HepG2 (cell line): Measurements from ENCODE around the gene GRIN3B. TPM values are rescaled to one million over a fixed set of nuclear protein-coding genes. Genes with fewer than 3 reads are reported as not detected.

Experiments used
- CCDC6 ChIP-seq: sonication (generic); formaldehyde crosslinking; IDR thresholded peaks from 2 replicates; pipeline ENCODE4 v1.8.1; 2022; ENCODE audit warnings: mild to moderate bottlenecking, missing genetic modification reagents, moderate library complexity
- HDAC1 ChIP-seq: sonication (generic); formaldehyde crosslinking; IDR thresholded peaks from 2 replicates; pipeline ENCODE4 v1.5.1; 2020; ENCODE audit warnings: mild to moderate bottlenecking, missing genetic modification reagents
- HMG20B ChIP-seq: conservative IDR thresholded peaks from 2 replicates; pipeline ENCODE4 v1.6.1; 2016; ENCODE audit warnings: missing genetic modification reagents, missing compliant biosample characterization
- HOXA9 ChIP-seq: sonication (generic); formaldehyde crosslinking; IDR thresholded peaks from 2 replicates; pipeline ENCODE4 v1.8.1; 2022; ENCODE audit warnings: missing genetic modification reagents, mild to moderate bottlenecking, moderate library complexity, borderline replicate concordance
- KLF15 ChIP-seq: sonication (generic); formaldehyde crosslinking; IDR thresholded peaks from 2 replicates; pipeline ENCODE4 v1.8.1; 2023; ENCODE audit warnings: borderline replicate concordance, mild to moderate bottlenecking, inconsistent platforms, missing genetic modification reagents, mixed read lengths
- MED8 ChIP-seq: sonication (generic); formaldehyde crosslinking; IDR thresholded peaks from 2 replicates; pipeline ENCODE4 v1.8.1; 2023; ENCODE audit warnings: mild to moderate bottlenecking, missing genetic modification reagents; ENCODE audit not compliant: insufficient replicate concordance
- NFRKB ChIP-seq: fragments of 450-650 bp; IDR thresholded peaks from 2 replicates; pipeline ENCODE4 v1.6.1; 2017
- NFYB ChIP-seq: sonication (generic); formaldehyde crosslinking; IDR thresholded peaks from 2 replicates; pipeline ENCODE4 v1.4.0; 2020; ENCODE audit warnings: missing genetic modification reagents
- NR1H2 ChIP-seq: sonication (generic); formaldehyde crosslinking; IDR thresholded peaks from 2 replicates; pipeline ENCODE4 v1.8.1; 2022; ENCODE audit warnings: low read depth, missing genetic modification reagents, borderline replicate concordance
- PHF5A ChIP-seq: IDR thresholded peaks from one replicate; pipeline ENCODE4 v1.6.1; 2018; ENCODE audit warnings: low read depth, missing genetic modification reagents; ENCODE audit not compliant: unreplicated experiment
- RFXAP ChIP-seq: sonication (generic); formaldehyde crosslinking; IDR thresholded peaks from 2 replicates; pipeline ENCODE4 v1.4.0; 2020; ENCODE audit warnings: missing genetic modification reagents, borderline replicate concordance
- SKI ChIP-seq: fragments of 450-650 bp; IDR thresholded peaks from one replicate; pipeline ENCODE4 v1.6.1; 2018; ENCODE audit warnings: mild to moderate bottlenecking; ENCODE audit not compliant: partially characterized antibody
- SMAD9 ChIP-seq: sonication (generic); formaldehyde crosslinking; IDR thresholded peaks from 2 replicates; pipeline ENCODE4 v1.5.1; 2020; ENCODE audit warnings: mild to moderate bottlenecking, missing genetic modification reagents
- SOX5 ChIP-seq: IDR thresholded peaks from 2 replicates; pipeline ENCODE4 v1.6.1; 2016; ENCODE audit warnings: borderline replicate concordance
- ZNF143 ChIP-seq: sonication (generic); formaldehyde crosslinking; IDR thresholded peaks from 2 replicates; pipeline ENCODE4 v1.4.0; 2020; ENCODE audit warnings: missing genetic modification reagents
- ZNF547 ChIP-seq: sonication (generic); formaldehyde crosslinking; IDR thresholded peaks from 2 replicates; pipeline ENCODE4 v1.5.1; 2020; ENCODE audit warnings: mild to moderate bottlenecking, missing genetic modification reagents
- ZNF619 ChIP-seq: sonication (generic); formaldehyde crosslinking; IDR thresholded peaks from 2 replicates; pipeline ENCODE4 v1.4.0; 2020; ENCODE audit warnings: mild to moderate bottlenecking, missing genetic modification reagents
- ZNF737 ChIP-seq: sonication (generic); formaldehyde crosslinking; IDR thresholded peaks from 2 replicates; pipeline ENCODE4 v1.5.0; 2020; ENCODE audit warnings: missing genetic modification reagents, mild to moderate bottlenecking, borderline replicate concordance
- ZNF75D ChIP-seq: sonication (generic); formaldehyde crosslinking; IDR thresholded peaks from 2 replicates; pipeline ENCODE4 v1.8.1; 2023; ENCODE audit warnings: missing genetic modification reagents, mild to moderate bottlenecking, borderline replicate concordance
- ZNF780A ChIP-seq: sonication (generic); formaldehyde crosslinking; IDR thresholded peaks from 2 replicates; pipeline ENCODE4 v1.8.0; 2022; ENCODE audit warnings: mild to moderate bottlenecking, missing genetic modification reagents, moderate library complexity
- polyA plus RNA-seq, 8 experiments: library from polyadenylated mRNA; depleted of rRNA in 3 of 8; stranded (reverse) in 7 of 8; unstranded in 1 of 8; fragments of >200 nt; fragmentation: Illumina TruSeq in 4 of 8; extraction: Trizol in 4 of 8; gene quantifications; 2 replicates each; pipeline versions ENCODE4 v1.2.1 to v1.2.3, GENCODE V29; 2011 to 2016; ENCODE audit warnings: low read depth in 4 of 8, missing spikeins in 1 of 8, mixed read lengths in 1 of 8; ENCODE audit not compliant: insufficient read depth in 1 of 8
- total RNA-seq, 5 experiments: library from RNA; depleted of rRNA; stranded (reverse); fragments of >200 nt; fragmentation: Illumina TruSeq; extraction: Trizol; gene quantifications; 2 replicates each; pipeline ENCODE4 v1.2.3, GENCODE V29; 2016; ENCODE audit warnings: low read depth in 1 of 5
- TF ChIP-seq, protein P1 (sequence below): sonication (generic); formaldehyde crosslinking; IDR thresholded peaks from 2 replicates; pipeline ENCODE4 v1.4.0; 2020; ENCODE audit warnings: missing genetic modification reagents
- TF ChIP-seq, protein P2 (sequence below): IDR thresholded peaks from 2 replicates; pipeline ENCODE4 v1.6.1; 2018; ENCODE audit warnings: missing genetic modification reagents
- TF ChIP-seq, protein P3 (sequence below): sonication (generic); formaldehyde crosslinking; IDR thresholded peaks from 2 replicates; pipeline ENCODE4 v1.8.0; 2022; ENCODE audit warnings: low read depth, missing genetic modification reagents
- TF ChIP-seq, protein P4 (sequence below): sonication (generic); formaldehyde crosslinking; IDR thresholded peaks from 2 replicates; pipeline ENCODE4 v1.5.0; 2020; ENCODE audit warnings: missing genetic modification reagents
- TF ChIP-seq, protein P5 (sequence below): sonication (generic); formaldehyde crosslinking; IDR thresholded peaks from 2 replicates; pipeline ENCODE4 v1.4.0; 2020; ENCODE audit warnings: missing genetic modification reagents

GRIN3B gene
- total and polyA plus RNA-seq, 2 of the 13 experiments (the other 11 are each of a cell fraction or from before 2014, with no cell fraction given): 0.07 to 0.20 TPM

DNA sequence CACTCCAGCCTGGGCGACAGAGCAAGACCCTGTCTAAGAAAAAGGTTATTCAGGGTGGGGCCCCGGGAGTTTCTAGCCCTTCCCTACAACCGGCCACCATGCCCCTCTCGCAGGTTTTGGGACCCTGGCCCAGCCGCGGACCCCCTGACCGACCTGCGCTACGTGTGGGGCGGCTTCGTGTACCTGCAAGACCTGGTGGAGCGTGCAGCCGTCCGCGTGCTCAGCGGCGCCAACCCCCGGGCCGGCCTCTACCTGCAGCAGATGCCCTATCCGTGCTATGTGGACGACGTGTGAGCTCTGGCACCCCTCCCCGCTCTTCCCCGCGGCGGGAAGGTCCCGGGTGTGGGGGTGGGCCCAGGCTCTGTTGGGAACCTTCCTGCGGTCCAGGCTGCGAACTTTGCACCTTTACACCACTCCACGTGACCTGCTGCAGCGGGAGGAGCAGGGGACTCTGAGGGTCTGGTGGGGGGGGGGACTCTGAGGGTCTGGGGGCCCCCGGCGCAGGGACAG is 46.0 kb downstream of the GRIN3B start (continued):
- TF ChIP-seq RFXAP (no peak), ZNF619 (CRISPR knock-in tag) (no peak), MED8 (CRISPR knock-in tag) (no peak), ZNF737 (CRISPR knock-in tag) (no peak), CCDC6 (CRISPR knock-in tag) (no peak), NR1H2 (CRISPR knock-in tag) (no peak), SKI (no peak), NFRKB (no peak), ZNF75D (CRISPR knock-in tag) (no peak), ZNF143 (no peak), PHF5A (no peak), NFYB (CRISPR knock-in tag) (no peak), HOXA9 (CRISPR knock-in tag) (no peak), ZNF780A (CRISPR knock-in tag) (no peak), SOX5 (CRISPR knock-in tag) (no peak), HDAC1 (CRISPR knock-in tag) (peak; percentile 76), ZNF547 (CRISPR knock-in tag) (peak; percentile 81; the same call in 1 of the 2 replicates), KLF15 (CRISPR knock-in tag) (no peak), SMAD9 (CRISPR knock-in tag) (0 out of 2 replicates have a peak, but pooled peaks have one; percentile 83), HMG20B (CRISPR knock-in tag) (no peak)
- TF ChIP-seq, protein P1, sequence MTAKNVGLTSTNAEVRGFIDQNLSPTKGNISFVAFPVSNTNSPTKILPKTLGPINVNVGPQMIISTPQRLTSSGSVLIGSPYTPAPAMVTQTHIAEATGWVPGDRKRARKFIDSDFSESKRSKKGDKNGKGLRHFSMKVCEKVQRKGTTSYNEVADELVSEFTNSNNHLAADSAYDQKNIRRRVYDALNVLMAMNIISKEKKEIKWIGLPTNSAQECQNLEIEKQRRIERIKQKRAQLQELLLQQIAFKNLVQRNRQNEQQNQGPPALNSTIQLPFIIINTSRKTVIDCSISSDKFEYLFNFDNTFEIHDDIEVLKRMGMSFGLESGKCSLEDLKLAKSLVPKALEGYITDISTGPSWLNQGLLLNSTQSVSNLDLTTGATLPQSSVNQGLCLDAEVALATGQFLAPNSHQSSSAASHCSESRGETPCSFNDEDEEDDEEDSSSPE (CRISPR knock-in tag): peak; percentile 78
- TF ChIP-seq, protein P2, sequence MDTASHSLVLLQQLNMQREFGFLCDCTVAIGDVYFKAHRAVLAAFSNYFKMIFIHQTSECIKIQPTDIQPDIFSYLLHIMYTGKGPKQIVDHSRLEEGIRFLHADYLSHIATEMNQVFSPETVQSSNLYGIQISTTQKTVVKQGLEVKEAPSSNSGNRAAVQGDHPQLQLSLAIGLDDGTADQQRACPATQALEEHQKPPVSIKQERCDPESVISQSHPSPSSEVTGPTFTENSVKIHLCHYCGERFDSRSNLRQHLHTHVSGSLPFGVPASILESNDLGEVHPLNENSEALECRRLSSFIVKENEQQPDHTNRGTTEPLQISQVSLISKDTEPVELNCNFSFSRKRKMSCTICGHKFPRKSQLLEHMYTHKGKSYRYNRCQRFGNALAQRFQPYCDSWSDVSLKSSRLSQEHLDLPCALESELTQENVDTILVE (CRISPR knock-in tag): no peak
- TF ChIP-seq, protein P3, sequence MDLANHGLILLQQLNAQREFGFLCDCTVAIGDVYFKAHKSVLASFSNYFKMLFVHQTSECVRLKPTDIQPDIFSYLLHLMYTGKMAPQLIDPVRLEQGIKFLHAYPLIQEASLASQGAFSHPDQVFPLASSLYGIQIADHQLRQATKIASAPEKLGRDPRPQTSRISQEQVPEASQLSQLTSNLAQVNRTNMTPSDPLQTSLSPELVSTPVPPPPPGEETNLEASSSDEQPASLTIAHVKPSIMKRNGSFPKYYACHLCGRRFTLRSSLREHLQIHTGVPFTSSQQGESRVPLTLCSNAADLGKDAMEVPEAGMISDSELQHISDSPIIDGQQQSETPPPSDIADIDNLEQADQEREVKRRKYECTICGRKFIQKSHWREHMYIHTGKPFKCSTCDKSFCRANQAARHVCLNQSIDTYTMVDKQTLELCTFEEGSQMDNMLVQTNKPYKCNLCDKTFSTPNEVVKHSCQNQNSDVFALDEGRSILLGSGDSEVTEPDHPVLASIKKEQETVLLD (CRISPR knock-in tag): no peak
- TF ChIP-seq, protein P4, sequence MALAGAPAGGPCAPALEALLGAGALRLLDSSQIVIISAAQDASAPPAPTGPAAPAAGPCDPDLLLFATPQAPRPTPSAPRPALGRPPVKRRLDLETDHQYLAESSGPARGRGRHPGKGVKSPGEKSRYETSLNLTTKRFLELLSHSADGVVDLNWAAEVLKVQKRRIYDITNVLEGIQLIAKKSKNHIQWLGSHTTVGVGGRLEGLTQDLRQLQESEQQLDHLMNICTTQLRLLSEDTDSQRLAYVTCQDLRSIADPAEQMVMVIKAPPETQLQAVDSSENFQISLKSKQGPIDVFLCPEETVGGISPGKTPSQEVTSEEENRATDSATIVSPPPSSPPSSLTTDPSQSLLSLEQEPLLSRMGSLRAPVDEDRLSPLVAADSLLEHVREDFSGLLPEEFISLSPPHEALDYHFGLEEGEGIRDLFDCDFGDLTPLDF (CRISPR knock-in tag): 0 out of 2 replicates have a peak, but pooled peaks have one; percentile 23
- TF ChIP-seq, protein P5, sequence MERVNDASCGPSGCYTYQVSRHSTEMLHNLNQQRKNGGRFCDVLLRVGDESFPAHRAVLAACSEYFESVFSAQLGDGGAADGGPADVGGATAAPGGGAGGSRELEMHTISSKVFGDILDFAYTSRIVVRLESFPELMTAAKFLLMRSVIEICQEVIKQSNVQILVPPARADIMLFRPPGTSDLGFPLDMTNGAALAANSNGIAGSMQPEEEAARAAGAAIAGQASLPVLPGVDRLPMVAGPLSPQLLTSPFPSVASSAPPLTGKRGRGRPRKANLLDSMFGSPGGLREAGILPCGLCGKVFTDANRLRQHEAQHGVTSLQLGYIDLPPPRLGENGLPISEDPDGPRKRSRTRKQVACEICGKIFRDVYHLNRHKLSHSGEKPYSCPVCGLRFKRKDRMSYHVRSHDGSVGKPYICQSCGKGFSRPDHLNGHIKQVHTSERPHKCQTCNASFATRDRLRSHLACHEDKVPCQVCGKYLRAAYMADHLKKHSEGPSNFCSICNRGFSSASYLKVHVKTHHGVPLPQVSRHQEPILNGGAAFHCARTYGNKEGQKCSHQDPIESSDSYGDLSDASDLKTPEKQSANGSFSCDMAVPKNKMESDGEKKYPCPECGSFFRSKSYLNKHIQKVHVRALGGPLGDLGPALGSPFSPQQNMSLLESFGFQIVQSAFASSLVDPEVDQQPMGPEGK: peak; percentile 83; the same call in 1 of the 2 replicates
